HG03521 (cell line): ENCODE data around the gene INSYN2A.

Source experiments
- ATAC-seq: cut with Tn5 transposase; IDR thresholded peaks from one replicate; pipeline ENCODE4 v1.9.1; 2021; ENCODE audit warnings: mild to moderate bottlenecking, moderate library complexity; ENCODE audit not compliant: unreplicated experiment

INSYN2A gene

DNA sequence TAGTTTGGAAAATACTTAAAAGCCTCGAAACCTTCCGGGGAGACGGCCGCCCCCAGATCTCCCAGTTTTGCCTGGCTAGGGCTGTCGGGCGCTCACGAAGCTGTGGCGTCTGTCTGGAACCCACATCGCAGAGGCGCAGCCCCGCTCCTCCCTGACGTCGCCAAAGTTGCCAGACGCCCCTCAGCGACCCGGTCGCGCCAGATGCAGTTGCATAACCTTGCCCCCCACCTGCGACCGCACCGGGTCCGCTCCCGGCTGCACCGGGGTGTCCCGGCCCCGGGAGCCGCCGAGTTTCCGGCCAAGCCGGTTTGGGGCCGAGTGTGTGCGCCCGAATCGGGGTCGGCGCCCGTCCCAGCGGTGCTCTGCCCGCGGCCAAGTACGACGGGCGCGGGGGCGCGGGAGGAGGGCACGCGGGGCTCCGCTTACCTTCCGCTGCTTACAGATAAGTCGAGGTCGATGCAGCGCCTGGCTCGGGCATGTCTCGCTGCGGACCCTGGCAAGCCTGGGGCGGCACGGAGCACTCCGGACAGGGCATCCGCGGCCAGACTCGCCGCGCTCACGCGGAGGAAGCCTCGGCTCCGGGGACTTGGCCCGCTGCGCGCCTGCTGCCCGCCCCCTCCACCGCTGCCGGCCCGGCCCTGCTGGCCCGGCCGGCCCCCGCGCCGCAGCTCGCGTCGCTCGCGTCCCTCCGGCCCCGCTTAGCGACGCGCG, 665 bp downstream of the INSYN2A start:
- no peak for ATAC-seq

DNA sequence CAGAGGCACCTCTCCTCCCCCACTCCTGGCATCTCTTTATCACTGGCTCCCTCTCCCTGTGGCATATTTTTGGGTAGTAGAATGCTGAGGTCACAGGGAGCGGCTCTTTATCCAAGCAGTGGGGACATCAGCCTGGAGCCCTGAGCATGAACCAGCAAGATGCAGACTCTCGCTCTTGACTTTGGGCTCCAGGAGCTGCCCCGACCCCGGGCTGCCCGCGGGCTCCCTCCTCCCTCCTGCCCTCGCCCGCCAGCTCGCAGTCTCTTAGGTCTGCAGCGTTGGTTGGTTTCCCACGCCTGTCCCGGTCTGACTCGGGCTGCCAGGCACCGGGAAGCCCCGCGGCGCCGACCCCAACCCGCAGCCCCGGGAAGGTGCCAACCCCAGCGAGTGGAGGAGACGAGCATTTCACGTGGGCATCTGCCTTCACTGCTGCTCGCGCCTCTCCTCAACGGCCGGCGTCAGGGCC, 1.3 kb downstream of the INSYN2A start:
- ATAC-seq: no peak

GRCh38 chr10:127194599-127194998, 1.8 kb downstream of the INSYN2A start:
- ATAC-seq: no peak

DNA sequence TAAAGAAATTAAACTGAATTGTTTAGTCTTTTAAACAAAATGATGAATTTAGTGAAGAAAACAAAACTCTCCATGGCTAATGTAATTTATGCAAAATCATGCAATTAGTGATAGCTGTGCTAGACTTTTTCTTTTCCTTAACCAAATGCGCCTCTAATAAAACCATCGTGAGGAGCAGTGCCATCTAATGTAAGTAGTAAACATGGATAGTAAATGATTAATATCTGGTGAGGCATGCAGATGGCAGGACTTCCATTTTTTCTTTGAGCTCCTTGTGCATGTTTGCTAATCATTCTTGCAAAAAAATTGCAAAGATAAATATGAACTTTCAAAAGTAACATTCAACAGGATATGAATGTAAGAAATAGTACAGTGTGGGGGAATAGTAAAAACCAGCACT, 2.3 kb downstream of the INSYN2A start:
- no peak for ATAC-seq

GRCh38 chr10:127193125-127193524, 3.3 kb downstream of the INSYN2A start:
- no peak for ATAC-seq

DNA sequence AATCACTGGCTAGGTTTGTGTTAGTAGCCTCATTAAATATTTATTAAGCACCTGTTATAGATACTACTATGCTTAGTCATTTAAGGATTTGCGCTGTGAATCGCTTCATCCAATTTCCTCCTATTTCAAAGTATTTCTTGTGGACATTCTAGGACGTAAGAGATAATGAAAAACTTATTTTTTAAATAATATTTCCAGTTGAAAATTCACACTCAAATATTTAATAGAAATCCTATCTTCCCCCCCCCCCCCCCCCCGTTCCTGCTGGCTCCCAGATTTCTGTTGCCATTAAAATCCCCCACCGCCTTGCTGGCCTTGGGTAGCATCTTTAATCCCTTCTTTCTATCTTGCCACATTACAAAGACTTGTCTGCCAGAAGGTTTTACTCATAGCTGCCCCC, 6.0 kb downstream of the INSYN2A start:
- ATAC-seq: no peak

DNA sequence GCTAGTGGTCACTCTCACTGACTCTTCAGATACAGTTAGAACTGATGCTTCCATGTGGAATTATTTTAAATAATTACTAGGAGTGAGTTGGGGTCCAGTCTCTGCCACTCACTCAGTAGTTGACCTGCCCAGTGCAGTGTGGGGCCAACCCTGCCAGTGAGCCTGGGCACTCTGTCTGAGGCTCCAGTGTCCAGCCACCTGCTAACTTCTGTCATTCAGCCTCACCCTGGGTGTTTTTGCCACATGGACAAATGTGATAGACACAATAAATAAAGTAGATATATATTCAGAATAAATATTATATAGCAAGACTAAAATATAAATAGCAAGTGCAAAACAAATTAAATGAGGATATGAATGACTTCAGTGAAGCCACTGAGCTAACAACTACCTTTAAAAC, 7.2 kb downstream of the INSYN2A start:
- no peak for ATAC-seq

GRCh38 chr10:127186813-127187212, 9.6 kb downstream of the INSYN2A start:
- ATAC-seq: no peak

DNA sequence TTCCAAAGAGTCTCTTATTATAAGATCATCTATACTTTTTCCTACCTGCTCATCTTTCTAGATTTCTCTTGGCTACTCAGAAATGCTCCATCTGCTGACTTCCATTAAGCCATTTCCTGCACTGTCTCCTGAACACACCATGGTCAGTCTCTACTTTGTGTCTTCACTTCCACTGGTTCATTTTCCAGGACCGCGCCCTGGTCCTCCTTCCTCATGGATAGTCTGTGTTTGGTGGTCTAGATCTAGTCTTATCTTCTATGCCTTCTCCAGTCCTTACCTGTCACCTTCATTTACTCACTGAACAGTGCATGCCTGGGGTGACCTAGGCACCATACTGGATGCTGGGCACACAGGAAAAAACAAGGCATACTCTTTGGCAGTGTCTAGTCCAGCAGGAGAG, 11.8 kb downstream of the INSYN2A start:
- ATAC-seq: no peak

GRCh38 chr10:127182161-127182560, 14.2 kb downstream of the INSYN2A start:
- ATAC-seq: no peak

DNA sequence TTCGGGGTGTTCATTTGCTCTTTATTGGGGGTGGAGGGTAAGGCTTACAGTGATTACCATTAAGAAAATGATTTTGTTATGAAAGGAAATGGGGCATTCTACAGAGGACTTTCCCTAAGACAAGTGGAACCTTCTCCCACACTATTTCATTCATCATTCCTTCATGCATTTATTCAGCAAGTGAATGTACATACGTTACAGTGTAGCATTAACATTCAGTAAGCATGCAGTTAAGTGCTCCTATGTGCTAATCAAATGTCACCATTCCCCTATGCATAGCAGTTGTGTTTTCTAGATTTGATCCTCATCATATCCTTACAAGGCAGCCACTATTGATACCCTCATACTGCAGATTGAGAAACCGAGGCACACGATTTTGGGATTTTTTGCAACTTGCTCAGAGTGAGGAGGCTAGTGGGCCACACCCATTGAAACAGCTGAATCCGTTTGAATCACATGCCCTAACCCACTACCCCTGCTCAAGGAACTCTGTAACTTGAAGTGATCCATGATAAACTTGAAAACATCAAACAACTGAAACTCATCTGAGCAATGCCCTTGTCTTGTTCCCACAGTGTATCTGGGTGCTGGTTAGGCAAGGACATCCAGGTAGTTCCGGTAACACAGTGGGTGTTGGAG, 16.7 kb downstream of the INSYN2A start:
- ATAC-seq: no peak

- no peak for ATAC-seq
Observed at GRCh38 chr10:127176649-127177048, 19.7 kb downstream of the INSYN2A start.

- no peak for ATAC-seq
Observed at GRCh38 chr10:127175357-127176110, 20.9 kb downstream of the INSYN2A start.

DNA sequence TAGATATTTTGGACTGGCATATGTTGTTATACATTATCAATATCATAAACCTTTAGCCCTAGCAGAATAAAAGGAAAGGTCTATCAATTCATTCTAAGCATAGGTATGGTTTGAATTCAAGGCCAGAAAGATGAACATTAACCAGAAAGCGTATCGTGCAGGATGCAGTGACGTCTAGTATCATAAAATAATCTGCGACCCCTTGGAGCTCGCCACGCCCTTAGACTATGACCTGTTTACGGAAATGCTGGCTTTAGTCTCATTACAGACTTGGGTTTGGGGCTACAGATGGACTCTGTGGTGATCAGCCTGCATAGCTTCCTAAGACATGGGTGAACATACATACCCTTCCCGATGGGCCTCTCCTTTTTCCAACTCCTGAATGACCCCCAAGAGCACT, 21.5 kb downstream of the INSYN2A start:
- no peak for ATAC-seq

- ATAC-seq: no peak
Observed at GRCh38 chr10:127168261-127168660, 28.1 kb downstream of the INSYN2A start.

DNA sequence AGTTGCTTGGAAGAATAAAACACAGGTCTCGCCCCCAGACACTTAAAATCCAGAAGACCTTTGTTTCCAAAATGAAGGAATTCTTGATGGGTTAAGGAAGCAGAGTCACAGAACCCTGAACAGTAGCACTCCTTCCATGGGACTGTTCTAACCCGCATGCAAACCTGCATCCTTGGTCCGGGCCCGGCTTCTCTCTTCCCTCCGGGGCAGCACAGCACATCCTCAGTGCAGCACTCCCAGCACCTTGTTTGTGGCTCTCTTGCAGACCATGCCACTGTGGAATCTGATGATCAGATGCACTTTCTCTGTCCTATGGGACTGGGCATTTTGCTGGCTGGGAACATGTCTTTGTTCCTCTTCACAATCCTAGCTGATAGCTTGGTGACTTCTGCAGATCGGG, 33.5 kb downstream of the INSYN2A start:
- no peak for ATAC-seq

- ATAC-seq: no peak
Observed at GRCh38 chr10:127161482-127161881, 34.9 kb downstream of the INSYN2A start.

DNA sequence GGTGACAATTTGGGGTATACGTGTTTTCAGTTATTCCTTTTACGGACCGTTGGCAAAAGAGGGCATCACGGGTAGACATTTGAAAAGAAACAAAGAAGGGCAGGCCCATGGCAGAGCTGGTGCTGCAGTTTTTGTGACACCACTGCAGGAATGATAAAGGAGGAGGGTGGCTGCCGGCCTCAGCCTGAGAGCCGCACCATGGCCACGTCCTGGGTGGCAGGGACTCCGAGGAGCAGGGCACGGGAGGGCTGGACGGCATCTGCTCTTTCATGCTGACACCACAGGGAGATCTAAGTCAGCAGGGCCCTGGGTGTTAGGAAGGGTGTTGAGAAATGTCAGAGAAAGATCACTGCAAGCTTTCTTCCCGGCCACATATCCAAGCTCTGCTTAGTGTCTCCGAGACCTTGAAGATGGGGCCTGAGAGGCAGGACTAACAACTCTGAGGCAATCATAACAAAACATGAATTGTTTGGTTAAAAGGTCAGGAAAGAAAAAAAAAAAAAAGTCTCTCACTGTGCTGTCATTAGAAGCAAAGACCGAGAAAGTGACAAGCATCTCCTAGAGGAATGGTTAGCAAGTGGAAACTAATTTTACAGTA, 36.6 kb downstream of the INSYN2A start:
- ATAC-seq: no peak

GRCh38 chr10:127158662-127159061, 37.7 kb downstream of the INSYN2A start:
- no peak for ATAC-seq

DNA sequence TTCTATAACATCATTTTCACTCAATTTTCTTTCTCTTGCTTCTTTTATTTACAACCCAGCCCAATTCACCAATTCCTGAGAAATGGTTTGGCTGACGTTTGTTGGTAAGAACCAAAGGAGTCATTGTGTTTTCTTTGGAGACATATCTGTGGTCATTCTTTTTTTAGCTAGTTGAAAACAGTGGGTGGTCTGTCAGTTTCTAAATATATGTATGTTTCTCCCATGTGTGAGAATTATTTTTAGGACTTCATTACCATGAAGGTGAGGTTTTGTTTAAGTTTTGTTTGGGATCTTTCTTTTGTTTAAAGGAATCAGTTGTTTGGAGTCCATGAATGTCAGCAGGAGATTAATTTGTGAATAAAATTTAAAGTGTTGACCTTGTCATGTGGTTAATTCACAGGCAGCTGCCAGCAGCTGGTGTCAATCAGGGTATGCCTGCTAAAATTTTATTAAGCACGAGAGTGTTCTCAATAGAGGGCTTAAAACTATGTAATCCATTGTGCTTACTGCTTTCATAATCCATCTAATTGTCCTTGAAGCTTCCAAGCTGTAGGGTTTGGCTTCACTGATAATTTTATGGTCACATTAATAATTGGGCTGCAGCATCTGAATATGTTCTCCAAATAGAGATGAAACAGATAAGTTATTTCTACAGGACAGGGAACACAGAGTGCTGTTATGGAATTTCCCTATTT, 38.7 kb downstream of the INSYN2A start:
- ATAC-seq: no peak

DNA sequence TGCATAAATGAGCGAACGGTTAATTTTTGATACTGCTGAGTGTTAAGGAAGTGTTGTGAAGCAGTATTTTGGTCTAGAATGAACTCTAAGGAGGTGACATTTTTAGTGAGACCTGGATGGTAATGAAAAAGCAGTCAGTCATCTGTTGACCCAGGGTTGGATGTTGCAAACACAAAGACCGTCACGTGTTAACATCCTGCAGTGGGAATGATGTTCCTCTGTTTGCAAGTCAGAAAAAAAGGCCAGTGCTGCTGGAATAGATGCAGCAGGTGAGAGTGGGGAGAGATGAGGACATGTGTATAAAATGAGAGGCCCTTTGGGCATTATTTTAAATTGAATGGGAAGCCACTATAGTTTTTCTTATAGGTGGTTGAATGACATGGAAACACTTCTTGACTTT, 39.3 kb downstream of the INSYN2A start:
- ATAC-seq: no peak
